GM19452 (cell line): Measurements from ENCODE around the gene FNIP1.
"Not testable (repeated sequence)": the region's sequence is repeated elsewhere in the genome, so short reads cannot be mapped to it uniquely, and the experiment has no call there.

Experiments
- ATAC-seq: cut with Tn5 transposase; IDR thresholded peaks from one replicate; pipeline ENCODE4 v1.9.1; 2021; ENCODE audit not compliant: unreplicated experiment

FNIP1 gene

DNA sequence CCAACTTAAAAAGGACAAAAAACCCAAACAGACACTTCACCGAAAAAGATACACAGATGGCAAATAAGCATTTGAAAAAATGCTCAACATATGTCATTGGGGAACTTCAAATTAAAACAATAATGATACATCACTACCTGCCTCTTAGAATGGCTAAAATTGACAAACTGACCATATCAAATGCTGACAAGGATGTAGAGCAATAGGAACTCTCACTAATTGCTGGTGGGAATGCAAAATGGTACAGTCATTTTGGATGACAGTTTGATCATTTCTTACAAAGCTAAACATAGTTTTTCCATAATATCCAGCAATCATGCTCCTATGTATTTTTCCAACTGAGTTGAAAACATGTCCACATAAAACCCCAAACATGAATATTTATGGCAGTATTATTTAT, 102.9 kb downstream of the FNIP1 start:
- no peak for ATAC-seq

DNA sequence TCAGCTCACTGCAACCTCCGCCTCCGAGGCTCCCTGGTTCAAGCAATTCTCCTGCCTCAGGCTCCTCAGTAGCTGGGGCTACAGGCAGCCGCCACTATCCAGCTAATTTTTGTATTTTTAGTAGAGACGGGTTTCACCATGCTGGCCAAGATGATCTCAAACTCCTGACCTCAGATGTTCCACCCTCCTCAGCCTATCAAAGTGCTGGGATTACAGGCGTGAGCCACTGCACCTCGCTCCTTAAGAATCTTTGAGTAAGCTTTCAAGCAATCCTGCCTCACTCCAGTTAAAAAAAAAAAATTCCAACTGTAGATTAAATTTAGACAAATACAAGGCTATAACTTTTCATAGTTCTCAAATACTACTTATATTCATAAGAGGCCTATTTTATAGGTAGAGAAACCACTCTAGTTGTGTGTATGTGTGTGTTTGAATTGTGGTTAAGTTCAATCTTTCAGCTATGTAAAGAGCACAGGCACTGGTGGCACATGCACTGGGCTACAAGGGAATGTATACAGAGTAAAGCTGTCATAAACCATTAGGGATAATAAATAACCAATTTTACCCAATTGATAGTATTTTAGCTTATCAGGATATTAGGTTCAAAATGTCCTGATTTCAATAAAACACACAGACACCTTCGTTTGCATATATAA, 111.2 kb downstream of the FNIP1 start:
- ATAC-seq: no peak

DNA sequence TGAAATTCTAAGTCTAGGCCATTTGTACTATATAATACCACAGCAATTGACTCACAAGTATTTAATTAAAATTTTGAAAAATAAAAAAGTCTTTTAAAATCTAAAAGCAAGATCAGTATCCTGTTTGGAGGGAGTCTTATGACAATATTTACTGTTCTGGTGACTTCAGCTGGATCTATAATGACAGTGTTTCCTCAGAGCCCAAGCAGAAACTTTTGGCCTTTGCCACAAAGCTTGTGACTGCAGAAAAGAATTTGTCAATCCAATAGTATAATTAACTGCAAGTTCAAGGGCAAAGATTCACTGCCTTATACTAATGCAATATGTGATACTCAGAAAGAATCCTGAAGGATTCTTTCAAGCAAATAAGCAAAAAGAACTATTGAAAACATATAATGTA, 112.2 kb downstream of the FNIP1 start:
- no peak for ATAC-seq

DNA sequence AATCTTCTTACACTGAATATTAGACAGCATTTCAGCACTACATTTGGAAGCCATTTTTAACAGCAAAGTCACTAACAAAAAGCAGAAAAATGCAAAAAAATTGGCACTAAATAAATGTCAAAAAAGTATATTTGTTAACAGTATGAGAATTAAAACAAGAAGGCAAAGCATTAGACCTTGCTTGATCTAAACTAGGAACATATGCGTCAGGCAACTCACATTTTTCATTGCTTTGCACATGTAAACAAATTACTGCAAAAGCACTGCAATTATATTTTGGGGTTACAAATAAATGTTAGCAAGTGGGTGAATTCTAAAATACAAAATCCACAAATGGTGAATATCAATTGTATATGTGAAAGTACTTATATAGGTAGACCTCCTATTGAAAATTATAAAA, 112.8 kb downstream of the FNIP1 start:
- ATAC-seq: no peak

DNA sequence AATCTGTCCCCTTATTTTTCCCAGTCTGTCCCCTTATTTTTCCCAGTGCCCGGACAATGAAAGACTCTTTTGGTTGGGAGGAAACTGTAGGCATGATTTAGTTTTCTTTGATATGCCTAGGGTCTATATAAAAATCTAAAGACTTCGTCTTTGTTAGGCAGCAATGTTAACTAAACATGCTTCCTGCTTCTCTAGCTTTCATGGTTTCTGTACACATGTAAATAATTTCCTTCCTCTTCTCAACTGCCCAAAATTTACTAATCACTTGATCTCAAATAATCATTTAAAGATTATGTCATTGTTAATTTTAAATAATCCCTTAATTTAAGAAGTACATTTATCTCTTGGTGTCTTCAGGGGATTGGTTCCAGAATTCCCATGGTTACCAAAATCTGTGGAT, 114.0 kb downstream of the FNIP1 start:
- ATAC-seq: no peak

DNA sequence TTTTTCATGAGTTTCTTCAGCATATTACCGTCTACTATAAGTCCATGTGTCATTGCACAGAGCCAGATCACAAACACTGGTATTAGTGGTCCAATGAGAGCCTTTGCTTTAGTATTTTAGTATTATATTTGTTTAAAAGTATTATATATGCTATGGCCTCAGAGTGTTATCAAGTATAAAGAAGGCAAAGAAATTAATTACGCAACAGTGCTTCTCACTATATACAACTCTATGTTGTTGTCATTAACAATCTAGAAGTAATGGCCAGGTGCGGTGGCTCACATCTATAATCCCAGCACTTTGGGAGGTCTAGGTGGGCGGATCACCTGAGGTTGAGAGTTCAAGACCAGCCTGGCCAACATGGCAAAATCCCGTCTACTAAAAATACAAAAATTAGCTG, 114.6 kb downstream of the FNIP1 start:
- ATAC-seq: no peak

- ATAC-seq: no peak
Measured at GRCh38 chr5:131679911-131680310, 116.9 kb downstream of the FNIP1 start.

DNA sequence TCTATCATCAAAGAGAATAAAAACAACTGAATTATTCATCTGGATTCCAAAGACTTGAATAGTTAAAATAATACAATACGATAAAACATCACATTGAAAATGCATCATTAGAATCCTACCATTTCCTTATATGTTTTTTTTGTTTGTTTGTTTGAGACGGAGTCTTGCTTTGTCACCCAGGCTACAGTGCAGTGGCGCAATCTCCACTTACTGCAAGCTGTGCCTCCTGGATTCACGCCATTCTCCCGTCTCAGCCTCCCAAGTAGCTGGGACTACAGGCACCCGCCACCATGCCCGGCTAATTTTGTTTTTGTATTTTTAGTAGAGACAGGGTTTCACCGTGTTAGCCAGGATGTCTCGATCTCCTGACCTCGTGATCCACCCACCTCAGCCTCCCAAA, 118.5 kb downstream of the FNIP1 start:
- ATAC-seq: not testable (repeated sequence)

GRCh38 chr5:131677115-131677514, 119.7 kb downstream of the FNIP1 start:
- ATAC-seq: no peak

DNA sequence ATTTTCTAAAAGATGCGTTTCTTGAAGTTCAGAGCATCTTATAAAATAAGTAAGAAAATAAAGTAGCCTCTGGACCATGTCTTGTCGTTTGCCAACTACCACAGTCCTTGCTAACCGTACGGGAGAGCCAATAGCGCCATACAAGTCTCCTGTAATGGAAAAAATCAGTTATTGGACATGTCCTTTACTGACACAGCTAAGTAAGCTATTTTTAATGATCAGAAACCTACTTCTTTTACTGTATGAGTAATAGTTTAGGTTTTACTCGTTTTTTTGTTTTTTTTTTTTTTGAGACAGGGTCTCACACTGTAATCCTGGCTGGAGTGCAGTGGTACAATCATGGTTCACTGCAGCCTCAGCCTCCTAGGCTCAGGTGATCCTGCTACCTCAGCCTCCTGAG, 124.0 kb downstream of the FNIP1 start:
- ATAC-seq: no peak

DNA sequence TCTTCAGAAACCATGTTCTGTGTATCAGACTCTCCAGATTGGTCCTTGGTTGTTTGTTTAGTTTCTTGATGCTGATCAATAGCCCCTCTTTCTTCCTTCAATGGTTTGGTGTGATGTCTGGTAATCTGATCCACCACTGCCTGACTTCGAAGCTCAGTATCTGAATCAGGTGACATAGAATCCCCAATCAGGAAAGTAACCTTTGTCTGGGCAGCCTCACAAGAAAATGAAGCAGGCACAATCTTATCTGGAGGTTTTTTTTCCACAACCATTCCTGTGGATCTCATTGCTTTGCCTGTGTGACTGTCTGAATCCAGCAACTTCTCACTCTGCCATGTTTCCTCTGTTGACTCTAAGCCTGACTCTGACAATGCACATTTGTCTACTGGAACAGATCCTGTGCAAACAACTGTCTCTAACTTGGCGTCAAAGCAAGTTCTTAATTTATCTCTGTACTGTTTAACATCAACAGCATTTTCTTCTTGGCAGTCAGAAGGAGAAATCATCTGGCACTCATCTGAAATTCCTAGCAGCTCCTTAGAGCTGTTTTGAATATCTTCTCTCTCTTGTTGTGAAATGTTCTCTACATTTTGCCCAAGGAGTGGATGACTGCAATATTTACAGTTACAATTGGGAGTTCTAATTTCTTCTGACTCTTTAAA, 124.7 kb downstream of the FNIP1 start:
- ATAC-seq: no peak

DNA sequence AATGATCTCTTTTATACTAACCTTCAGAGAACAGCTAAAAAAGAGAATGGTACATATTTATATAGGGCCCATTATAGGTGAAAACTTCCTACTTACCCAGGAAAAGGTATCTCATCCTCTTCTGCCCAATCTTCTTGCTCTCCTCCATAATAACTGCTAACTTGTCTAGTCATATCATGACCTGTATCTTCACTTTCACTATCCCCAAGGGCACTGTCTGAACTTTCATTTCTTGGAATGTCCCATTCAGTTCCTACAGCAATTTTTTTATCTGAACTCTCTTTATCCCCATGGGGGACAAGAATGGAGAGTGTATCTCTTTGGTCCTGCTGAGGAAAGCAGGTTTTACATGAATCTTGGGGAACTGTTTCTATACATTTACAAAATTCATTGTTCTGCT, 125.4 kb downstream of the FNIP1 start:
- no peak for ATAC-seq

DNA sequence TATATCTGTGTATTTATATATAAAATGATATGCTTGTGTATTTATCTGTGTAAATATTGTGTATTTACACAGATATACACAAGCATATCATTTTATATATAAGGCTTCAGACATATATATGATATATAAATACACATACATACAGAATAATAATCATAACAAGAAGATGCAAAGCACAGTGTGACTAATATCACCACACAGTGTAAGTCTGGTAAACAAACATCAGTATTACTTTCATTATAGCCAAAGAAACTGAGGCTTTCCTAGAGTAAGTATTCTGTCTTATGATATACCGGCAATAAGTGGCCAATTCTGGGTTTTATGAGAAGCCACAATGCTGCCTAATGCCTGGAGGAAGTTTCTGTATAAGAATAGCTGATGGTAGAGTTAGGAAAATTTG, 131.9 kb downstream of the FNIP1 start:
- no peak for ATAC-seq

DNA sequence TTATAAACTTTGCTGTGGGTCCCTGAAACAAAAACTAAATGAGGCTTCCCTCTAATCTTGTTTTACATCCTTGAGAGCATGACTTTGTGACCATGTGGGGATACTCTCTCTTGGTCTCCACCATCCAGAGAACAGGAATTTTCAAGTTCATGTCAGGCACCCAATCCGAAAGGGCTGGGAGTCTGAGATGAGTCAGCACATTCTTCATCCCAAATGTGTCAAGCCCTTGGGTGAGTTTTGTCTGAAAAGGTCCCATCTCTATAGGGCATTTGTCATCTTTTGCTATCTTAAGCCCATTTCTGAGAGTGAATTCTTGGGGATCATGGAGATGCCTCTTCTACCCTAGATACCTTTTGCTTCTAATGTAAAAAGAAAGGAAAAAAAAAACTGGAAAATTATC, 134.9 kb downstream of the FNIP1 start:
- ATAC-seq: no peak

GRCh38 chr5:131659841-131660240, 137.0 kb downstream of the FNIP1 start:
- no peak for ATAC-seq

- ATAC-seq: no peak
Measured at GRCh38 chr5:131659290-131659689, 137.5 kb downstream of the FNIP1 start.

DNA sequence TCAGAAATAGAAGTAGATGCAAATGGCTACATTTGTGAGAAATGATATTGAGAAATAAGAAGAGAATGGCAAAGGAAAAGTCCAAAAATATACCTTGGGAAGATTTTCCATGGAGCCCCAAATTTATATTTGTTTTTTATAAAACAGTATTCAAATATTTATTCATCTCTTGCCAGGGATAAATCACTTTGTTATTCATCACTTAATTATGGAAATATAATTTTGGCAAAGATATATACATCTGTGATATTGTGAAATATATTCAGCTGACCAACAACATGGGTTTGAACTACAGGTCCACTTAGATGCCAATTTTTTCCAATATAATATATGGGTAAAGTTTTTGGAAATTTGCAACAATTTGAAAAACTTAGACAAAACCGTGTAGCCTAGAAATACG, 142.0 kb downstream of the FNIP1 start:
- ATAC-seq: no peak

DNA sequence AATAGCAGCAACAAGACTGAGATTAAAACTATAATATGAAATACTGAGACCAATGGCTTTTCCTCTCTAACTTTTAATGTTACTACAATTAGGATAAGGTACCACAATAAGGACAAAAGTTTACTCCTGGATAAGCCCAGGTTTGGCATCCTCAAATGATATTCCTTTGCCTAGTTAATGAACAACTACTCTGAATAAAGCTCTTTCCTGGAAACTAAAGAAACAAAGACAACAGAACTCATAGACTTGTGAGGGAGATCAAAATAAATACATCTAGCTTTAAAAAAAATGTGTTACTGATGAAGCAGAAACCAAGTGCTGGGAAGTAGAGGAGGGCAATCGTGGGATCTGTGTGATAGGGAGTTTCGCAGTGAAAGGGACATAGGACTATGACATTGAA, 142.5 kb downstream of the FNIP1 start:
- ATAC-seq: no peak

- no peak for ATAC-seq
Measured at GRCh38 chr5:131649161-131649560, 147.7 kb downstream of the FNIP1 start.

DNA sequence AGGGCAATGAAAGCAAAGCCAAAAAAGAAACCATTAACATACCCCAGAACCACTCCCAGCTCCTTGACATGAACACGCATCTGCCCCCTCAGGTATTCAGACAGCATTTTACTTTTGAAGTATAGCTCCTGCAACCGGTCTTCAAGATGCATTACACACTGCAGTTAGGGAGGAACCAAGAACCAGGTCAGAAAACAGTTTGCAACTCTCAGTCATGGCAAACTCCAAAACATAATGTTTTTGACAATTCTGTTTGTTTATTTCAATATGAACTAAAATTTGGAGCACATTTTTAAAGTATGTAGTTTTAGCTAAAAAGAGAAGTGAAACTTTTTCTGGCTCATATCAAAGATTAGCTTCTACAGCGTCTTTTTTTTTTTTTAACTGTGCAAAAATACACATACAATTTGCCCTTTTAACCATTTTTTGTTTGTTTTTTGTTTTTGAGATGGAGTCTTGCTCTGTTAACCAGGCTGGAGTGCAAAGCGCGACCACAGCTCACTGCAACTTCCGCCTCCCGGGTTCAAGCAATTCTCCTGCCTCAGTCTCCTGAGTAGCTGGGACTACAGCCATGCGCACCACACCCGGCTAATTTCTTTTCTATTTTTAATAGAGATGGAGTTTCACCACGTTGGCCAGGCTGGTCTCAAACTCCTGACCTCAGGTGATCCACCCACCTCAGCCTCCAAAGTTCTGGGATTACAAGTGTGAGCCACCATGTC, 149.6 kb downstream of the FNIP1 start:
- ATAC-seq: peak; percentile 80

- no peak for ATAC-seq
Measured at GRCh38 chr5:131644822-131645221, 152.0 kb downstream of the FNIP1 start.

DNA sequence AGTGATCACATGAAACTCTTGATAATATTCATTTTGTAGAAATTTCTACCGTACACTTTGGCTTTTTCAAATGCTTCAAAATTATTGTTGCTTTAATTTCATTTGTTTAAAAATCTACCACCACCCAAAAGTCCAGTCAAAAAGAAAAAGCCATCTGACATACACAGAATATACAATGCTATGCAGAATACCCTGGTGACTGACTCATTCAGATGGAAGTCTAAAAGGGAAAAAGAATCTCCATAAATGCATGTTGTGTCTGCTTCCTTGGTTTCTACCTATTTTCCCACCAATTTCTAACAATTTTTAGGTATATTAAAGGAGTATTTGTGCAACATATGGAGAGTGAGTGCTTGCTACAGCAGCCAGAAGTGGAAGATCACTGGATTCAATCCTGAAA, 152.4 kb downstream of the FNIP1 start:
- no peak for ATAC-seq
